ENCODE measurements around the gene GRID2.

DNA sequence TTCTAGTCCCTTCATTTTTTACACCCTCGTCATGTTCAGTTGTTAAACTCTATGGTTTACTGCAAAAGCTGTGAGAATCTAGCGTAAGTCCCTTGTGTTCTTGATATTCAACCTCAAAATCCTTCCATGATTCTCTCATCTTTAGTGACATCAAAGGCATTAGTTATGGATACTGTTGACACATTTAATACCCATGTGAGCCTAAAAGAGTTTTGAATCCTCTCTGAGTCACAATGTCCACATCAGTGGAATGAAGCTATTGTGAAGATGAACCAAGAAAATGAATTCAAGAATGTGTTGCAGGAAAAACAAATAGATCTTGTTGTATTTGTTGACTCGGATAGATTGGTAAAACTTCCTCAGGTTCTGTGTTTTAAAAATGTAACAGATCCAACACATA is 1130.1 kb downstream of the GRID2 start:
- TF ChIP-seq POLR2A (IDR thresholded peaks at IDR 0.05; ENCODE audit: low read depth, low read length): no peak
- no peak for TF ChIP-seq POLR2AphosphoS5 (IDR thresholded peaks at IDR 0.05; ENCODE audit: low read depth, low read length)
- no peak for TF ChIP-seq TAF1 (IDR thresholded peaks at IDR 0.05; ENCODE audit: borderline replicate concordance, low read depth, low read length)
